ENCODE measurements around the gene TCEANC. TPM values are rescaled to one million over a fixed set of nuclear protein-coding genes. Genes with fewer than 3 reads are reported as not detected.
"Not testable (repeated sequence)": the region's sequence is repeated elsewhere in the genome, so short reads cannot be mapped to it uniquely, and the experiment has no call there.

TCEANC gene, protein sequence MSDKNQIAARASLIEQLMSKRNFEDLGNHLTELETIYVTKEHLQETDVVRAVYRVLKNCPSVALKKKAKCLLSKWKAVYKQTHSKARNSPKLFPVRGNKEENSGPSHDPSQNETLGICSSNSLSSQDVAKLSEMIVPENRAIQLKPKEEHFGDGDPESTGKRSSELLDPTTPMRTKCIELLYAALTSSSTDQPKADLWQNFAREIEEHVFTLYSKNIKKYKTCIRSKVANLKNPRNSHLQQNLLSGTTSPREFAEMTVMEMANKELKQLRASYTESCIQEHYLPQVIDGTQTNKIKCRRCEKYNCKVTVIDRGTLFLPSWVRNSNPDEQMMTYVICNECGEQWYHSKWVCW
- 5.0 and 6.7 TPM in 2 replicates for total RNA-seq (2014; rRNA removed; shearing (Covaris generic))

DNA sequence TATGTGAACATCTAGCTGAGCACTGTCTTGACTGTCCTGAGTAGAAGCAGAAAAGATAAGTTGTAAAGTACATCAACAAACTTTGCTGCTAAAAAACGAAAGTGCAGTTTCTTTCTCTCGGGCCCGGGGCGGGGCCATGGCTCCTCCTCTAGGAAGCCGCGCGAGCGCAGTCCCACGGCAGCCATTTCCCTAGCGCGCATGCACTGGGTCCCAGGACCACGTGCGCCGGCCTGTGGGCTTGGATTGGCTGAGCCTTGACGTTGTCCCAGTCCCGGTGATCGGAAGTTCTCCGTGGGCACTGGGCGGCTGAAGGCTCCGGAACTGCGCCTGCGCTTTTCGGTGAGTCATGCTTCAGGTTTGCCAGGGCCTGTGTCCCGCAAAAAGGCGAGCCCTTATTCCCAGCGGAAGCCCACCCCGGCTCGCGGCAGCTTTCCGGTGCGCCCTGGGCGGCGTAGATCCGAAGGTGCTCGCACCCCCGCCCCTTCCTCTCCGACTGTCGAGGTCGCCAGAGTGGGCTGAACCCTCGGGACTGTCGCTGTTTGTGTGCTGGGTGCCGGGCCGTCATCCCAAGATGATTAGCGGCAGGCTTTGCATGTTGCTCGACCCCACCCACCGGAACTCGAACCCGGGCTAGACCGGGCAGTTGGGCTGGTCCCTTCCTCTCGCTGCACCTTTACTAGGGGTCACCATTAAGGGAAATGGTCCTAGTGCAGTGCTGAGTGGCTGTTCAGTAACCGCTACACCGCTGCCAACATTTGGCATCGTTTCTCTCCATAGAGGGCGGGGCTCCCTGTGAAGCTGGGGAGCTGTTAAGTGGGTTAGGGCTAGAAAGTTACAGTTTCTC, at the start of gene TCEANC:
TCEANC (plus strand) TSS at position 292 of the 844 bp plus-strand sequence. CDS start 9,368 bp downstream, outside the sequence.
- Histone ChIP-seq H3K4me3 (ENCODE audit: insufficient read depth, low read depth, low read length) (peak within 1 kb of the TSS; percentile 70), H3K27me3 (ENCODE audit: control insufficient read depth, insufficient read depth, low read length) (no peaks in the 10 kb centered on the region), H3K36me3 (replicated peaks; ENCODE audit: control insufficient read depth, insufficient read depth, low read length) (no peaks in the 10 kb centered on the region)
- DNase-seq = peak; percentile 89

DNA sequence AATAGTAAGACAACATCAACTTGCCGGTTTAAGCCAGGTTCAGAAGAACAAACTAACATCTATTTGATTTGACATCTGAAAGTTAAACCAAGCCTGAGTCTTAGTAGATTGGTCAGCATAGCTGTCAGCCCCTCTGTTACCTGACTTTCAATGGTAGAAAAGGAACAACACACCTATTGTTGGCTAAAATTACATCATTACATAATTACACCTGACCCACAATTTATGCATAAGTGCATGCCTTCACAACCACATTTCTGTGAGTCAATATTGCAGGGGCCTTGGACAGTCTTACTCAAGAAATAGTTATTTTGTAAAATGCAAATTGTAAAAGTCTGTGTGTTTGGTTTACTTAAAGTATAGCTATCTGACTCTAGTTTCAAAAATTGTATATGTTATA, 47.3 kb upstream of the TCEANC start:
- H3K36me3 ChIP-seq (replicated peaks; ENCODE audit: control insufficient read depth, insufficient read depth, low read length) = no peaks in the 10 kb centered on the region
- no peak for DNase-seq
- no peaks in the 10 kb centered on the region for H3K27me3 ChIP-seq (ENCODE audit: control insufficient read depth, insufficient read depth, low read length)
- no peak overlapping the region for H3K4me3 ChIP-seq (ENCODE audit: insufficient read depth, low read depth, low read length)

DNA sequence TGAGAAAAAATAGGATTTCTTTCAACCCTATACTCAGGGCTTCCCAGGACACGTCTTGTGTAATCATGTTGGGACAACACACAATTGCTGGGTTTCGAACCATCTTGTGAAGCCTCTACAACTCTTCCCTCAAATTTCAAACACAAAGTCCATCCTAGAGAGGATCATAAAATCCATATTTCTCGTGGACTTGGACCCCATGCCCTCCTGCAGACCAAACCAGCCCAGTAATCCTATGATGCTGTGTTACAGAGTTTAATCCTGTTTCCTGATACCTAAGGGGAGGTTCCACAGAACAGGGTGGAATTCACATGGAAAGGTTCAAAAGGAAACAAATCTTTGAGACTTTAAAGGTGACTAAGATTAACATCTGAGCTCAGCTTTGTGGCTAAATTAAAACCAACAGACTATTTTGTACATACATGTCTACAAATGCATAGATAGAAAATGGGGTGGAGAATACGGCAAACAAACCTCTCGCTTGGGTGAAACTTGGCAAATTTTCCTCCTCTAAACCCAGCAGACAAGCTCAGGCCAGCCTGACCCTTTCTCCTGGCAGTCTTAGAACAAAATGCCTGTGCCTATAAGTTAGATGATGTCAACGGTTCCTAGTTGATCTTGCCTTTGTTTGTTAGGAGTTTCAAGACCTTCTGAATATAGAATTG, 45.5 kb upstream of the TCEANC start:
- no peaks in the 10 kb centered on the region for H3K27me3 ChIP-seq (ENCODE audit: control insufficient read depth, insufficient read depth, low read length)
- H3K4me3 ChIP-seq (ENCODE audit: insufficient read depth, low read depth, low read length) = no peak overlapping the region
- no peaks in the 10 kb centered on the region for H3K36me3 ChIP-seq (replicated peaks; ENCODE audit: control insufficient read depth, insufficient read depth, low read length)
- no peak for DNase-seq

DNA sequence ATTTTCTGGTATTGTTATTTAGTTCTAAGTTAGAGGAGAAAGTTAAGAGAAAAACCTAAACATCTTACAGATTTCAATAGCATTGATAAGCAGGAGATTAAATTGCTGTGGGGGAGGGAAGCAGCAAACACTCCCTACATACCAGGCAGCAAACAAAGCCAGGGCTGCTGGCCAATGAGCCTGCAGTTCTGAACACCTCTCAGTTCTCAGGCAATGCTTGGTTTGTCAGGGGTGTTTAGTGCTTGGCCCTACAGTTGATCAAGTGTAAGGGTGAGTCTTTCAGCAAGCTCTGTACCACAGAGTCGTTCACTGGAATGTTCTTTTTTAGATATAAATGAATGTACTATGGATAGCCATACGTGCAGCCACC, 45.0 kb upstream of the TCEANC start:
- Histone ChIP-seq H3K27me3 (ENCODE audit: control insufficient read depth, insufficient read depth, low read length) (no peaks in the 10 kb centered on the region), H3K36me3 (replicated peaks; ENCODE audit: control insufficient read depth, insufficient read depth, low read length) (no peaks in the 10 kb centered on the region)
- DNase-seq = no peak

DNA sequence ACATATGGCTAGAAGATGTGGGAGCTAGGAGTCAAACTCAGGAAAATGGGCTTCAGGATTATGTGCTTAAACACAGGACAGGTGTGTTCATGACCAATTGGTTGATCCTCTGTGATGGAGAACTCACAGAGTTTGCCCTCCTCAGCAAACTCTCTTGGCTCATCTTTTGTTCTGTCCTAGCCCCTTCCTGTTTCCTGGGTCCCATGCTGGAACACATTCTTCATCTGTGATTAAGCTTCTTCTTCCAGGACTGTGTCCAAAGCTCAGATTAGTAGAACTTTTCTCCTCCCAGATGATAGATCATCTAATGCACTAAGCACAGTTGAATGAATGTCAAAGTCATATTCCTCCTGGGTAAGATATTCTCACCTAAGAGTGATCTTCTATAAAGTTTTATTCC, 38.8 kb upstream of the TCEANC start:
- no peaks in the 10 kb centered on the region for H3K36me3 ChIP-seq (replicated peaks; ENCODE audit: control insufficient read depth, insufficient read depth, low read length)
- DNase-seq = no peak
- H3K27me3 ChIP-seq (ENCODE audit: control insufficient read depth, insufficient read depth, low read length) = no peaks in the 10 kb centered on the region
- no peak overlapping the region for H3K4me3 ChIP-seq (ENCODE audit: insufficient read depth, low read depth, low read length)

More for the DNA sequence above, 45.0 kb upstream of the TCEANC start:
- H3K4me3 ChIP-seq (ENCODE audit: insufficient read depth, low read depth, low read length) = no peak overlapping the region

DNA sequence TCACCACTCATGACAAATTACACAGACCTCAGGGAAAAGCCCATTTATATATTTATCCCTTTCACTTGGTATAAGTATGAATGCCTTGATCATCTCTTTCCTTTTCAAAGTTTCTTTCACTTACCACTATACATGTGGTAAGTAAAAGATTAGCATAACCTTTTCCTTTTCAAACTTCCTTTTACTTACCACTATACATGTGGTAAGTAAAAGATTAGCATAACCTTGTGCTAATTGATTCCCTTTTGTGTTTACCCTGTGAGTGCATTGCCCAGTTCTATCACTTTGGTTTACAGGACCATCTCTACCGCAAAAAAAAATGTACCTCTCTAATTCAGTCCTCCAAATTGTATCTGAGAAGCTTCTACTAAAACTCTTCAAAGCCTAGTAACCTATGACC, 32.7 kb upstream of the TCEANC start:
- no peak for DNase-seq
- Histone ChIP-seq H3K4me3 (ENCODE audit: insufficient read depth, low read depth, low read length) (no peak overlapping the region), H3K27me3 (ENCODE audit: control insufficient read depth, insufficient read depth, low read length) (no peaks in the 10 kb centered on the region), H3K36me3 (replicated peaks; ENCODE audit: control insufficient read depth, insufficient read depth, low read length) (no peaks in the 10 kb centered on the region)

DNA sequence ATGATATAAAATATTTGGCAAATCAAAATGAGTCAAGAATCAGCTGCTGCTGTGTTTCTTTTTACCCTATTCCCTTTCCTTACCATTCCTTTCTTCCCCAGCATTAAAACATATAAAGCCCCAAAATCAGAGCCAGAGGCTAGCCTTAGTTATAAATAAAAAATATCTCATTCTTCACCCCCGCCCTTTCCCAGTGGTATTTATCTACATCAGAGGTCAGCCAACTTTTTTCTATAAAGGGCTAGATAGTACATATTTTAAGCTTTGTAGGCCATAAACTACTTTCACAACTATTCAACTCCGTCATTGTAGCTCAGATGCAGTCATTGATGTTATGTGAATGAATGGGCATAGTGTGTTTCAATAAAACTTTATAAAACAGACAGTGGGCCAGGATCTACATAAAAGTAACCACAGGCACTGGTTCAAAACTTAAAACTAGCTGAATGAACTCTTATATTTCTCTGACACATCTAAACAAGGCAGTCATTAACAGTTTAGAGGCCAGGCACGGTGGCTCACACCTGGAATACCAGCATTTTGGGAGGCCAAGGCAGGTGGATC, 30.5 kb upstream of the TCEANC start:
- no peaks in the 10 kb centered on the region for H3K36me3 ChIP-seq (replicated peaks; ENCODE audit: control insufficient read depth, insufficient read depth, low read length)
- H3K27me3 ChIP-seq (ENCODE audit: control insufficient read depth, insufficient read depth, low read length) = no peaks in the 10 kb centered on the region
- DNase-seq = no peak
- H3K4me3 ChIP-seq (ENCODE audit: insufficient read depth, low read depth, low read length) = no peak overlapping the region

DNA sequence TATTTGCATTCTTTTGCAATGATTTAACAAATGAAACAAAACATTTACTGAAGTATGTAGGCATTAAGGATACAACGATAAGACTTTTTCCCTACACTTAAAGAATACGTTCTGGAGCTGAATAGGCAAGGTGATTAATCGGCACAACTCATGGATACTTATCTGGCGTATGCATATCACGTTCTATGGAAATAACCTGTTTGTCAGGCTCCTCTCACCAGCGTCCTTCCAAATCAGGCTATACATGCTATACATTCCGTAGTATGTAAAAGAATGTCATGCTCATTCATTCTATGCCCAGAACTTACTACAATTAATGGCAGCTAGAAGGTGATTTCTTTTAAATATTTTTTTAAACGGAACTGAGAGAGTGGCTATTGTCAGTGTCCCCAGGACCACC, 25.6 kb upstream of the TCEANC start:
- H3K4me3 ChIP-seq (ENCODE audit: insufficient read depth, low read depth, low read length) = no peak overlapping the region
- DNase-seq = no peak
- no peaks in the 10 kb centered on the region for H3K27me3 ChIP-seq (ENCODE audit: control insufficient read depth, insufficient read depth, low read length)
- no peaks in the 10 kb centered on the region for H3K36me3 ChIP-seq (replicated peaks; ENCODE audit: control insufficient read depth, insufficient read depth, low read length)

DNA sequence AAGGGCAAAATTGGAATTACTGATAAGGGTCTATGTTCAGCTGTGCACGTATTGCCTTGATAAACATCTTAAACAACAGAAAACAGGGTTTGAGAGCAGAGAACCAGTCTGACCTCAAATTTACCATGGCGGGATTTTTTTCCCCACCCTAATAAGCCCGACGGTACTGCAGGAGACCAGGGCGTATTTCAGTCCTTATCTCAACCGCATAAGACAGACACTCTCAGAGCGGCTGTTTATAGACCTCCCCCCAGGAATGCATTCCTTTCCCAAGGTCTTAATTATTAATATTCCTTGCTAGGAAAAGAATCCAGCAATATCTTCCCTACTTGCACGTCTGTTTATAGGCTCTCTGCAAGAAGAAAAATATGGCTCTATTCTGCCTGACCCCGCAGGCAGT, 15.7 kb upstream of the TCEANC start:
- H3K36me3 ChIP-seq (replicated peaks; ENCODE audit: control insufficient read depth, insufficient read depth, low read length); DNase-seq; H3K4me3 ChIP-seq (ENCODE audit: insufficient read depth, low read depth, low read length): not testable (repeated sequence)

DNA sequence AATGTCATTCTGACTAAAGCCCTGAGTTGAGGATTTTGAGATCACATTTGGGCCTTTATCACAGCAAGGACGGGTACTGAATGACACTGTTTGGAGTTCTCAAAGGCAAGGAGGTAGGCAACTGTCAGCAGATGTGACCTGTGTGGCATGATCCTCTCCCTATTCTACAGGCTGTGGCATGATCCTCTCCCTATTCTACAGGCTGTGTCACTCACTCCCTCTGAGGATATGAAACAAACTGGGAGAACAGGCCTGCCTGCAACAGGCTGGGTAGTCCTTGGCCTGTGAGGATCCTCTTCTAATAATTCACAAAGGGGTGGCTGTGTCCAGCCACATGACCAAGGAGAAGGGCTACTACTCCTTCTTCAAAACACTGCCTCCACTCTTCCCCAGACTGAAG, 14.9 kb upstream of the TCEANC start:
- Histone ChIP-seq H3K4me3 (ENCODE audit: insufficient read depth, low read depth, low read length) (no peak overlapping the region), H3K36me3 (replicated peaks; ENCODE audit: control insufficient read depth, insufficient read depth, low read length) (no peaks in the 10 kb centered on the region), H3K27me3 (ENCODE audit: control insufficient read depth, insufficient read depth, low read length) (no peaks in the 10 kb centered on the region)
- no peak for DNase-seq

More for the DNA sequence above, 15.7 kb upstream of the TCEANC start:
- not testable (repeated sequence) for H3K27me3 ChIP-seq (ENCODE audit: control insufficient read depth, insufficient read depth, low read length)

DNA sequence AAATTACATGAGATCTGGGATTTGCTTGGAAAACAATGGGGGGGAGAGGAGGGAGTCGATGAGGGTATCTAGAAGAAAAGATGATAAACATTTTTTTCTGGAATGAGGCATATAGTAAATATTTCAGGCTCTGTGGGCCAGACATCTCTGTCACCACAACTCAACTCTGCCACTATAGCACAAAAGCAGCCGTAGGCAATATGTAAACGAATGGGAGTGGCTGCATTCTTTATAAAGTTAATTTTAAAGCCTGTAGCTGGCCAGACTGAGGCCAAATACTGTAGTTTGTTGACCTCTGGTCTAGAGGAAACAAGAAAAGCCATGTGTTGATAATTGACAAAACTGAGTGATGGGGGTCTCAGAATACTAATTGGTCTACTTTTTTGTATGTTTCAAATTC, 14.1 kb upstream of the TCEANC start:
- Histone ChIP-seq H3K36me3 (replicated peaks; ENCODE audit: control insufficient read depth, insufficient read depth, low read length) (no peaks in the 10 kb centered on the region), H3K4me3 (ENCODE audit: insufficient read depth, low read depth, low read length) (no peak overlapping the region), H3K27me3 (ENCODE audit: control insufficient read depth, insufficient read depth, low read length) (no peaks in the 10 kb centered on the region)
- DNase-seq = no peak

DNA sequence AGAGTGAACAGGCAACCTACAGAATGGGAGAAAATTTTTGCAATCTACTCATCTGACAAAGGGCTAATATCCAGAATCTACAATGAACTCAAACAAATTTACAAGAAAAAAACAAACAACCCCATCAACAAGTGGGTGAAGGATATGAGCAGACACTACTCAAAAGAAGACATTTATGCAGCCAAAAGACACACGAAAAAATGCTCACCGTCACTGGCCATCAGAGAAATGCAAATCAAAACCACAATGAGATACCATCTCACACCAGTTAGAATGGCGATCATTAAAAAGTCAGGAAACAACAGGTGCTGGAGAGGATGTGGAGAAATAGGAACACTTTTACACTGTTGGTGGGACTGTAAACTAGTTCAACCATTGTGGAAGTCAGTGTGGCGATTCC, 11.3 kb upstream of the TCEANC start:
- not testable (repeated sequence) for DNase-seq; H3K36me3 ChIP-seq (replicated peaks; ENCODE audit: control insufficient read depth, insufficient read depth, low read length); H3K27me3 ChIP-seq (ENCODE audit: control insufficient read depth, insufficient read depth, low read length); H3K4me3 ChIP-seq (ENCODE audit: insufficient read depth, low read depth, low read length)

DNA sequence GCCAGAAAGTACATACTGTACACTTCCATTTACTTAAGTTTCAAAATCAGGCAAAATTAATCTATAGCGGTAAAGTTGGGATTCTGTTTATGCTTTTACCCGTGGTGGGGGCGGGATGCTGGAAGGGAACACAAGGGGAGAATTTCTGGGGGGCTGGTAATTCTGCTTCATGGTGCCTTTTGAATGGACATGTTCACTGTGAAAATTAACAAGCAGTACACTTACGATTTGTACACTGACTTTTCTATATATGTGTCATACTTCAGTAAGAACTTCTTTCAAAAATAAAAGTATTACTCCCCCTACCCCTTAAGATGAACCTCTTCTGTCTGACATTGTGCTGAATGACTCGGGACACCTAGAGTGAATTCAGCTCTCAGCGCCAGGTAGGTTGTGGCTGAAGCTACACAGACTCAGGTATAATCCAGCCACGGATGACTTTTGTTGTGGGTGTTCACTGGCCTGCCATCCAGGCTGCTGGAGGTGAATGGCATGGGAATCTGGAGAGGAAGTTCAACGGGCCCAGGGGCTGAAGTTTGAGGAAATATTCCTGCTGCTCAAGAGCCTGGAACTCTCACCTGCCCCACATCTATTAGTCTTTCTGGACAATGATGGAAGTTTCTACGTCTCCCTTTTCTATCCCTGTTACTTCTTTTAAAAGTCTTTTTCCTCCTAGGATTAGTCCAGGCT, 7.3 kb upstream of the TCEANC start:
- Histone ChIP-seq H3K4me3 (ENCODE audit: insufficient read depth, low read depth, low read length) (no peak overlapping the region), H3K36me3 (replicated peaks; ENCODE audit: control insufficient read depth, insufficient read depth, low read length) (no peaks in the 10 kb centered on the region), H3K27me3 (ENCODE audit: control insufficient read depth, insufficient read depth, low read length) (no peaks in the 10 kb centered on the region)
- DNase-seq = no peak

DNA sequence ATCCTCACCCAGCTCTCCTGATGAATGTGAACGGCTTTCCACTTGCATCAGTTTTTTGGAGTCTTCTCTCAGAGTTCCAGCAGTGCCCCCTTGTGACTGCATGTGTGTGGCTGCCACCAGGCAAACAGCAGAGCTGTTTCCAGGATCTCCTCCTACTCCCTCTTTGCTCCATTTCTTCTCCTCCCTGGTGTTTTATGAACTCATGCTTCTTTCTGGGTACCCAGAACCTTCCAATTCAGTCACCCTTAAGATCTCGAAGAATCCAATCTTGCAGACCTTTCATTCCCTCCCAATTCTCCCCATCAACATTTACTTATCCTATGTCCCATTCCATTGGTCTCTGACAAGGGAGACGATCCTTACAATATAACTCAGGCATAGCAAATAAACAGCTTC, 6.8 kb upstream of the TCEANC start:
- Histone ChIP-seq H3K27me3 (ENCODE audit: control insufficient read depth, insufficient read depth, low read length) (no peaks in the 10 kb centered on the region), H3K4me3 (ENCODE audit: insufficient read depth, low read depth, low read length) (no peak overlapping the region), H3K36me3 (replicated peaks; ENCODE audit: control insufficient read depth, insufficient read depth, low read length) (no peaks in the 10 kb centered on the region)
- DNase-seq = peak; percentile 70

Data from H7 (cell line).